ENCODE measurements around the gene CSNK1A1.
"Not testable (repeated sequence)": the region's sequence is repeated elsewhere in the genome, so short reads cannot be mapped to it uniquely, and the experiment has no call there.

Gene CSNK1A1

GRCh38 chr5:149470942-149471341 is 80.3 kb downstream of the CSNK1A1 start:
- no peaks in the 10 kb centered on the region for H3K36me3 ChIP-seq (ENCODE audit: control insufficient read depth in 1 of 2, insufficient read depth in 2 of 2, low read depth in 1 of 2, low read length in 2 of 2)

GRCh38 chr5:149466457-149466972 is 84.7 kb downstream of the CSNK1A1 start:
- Histone ChIP-seq H3K4me2 (ENCODE audit: low read length, poor library complexity, severe bottlenecking) (no peak overlapping the region), H2BK120ac (ENCODE audit: low read depth, low read length) (no peak overlapping the region), H3K23ac (ENCODE audit: low read length in 2 of 2) (peak overlapping the region in 1 of 2 experiments; percentile 50), H3K14ac (ENCODE audit: low read length in 2 of 2) (peak overlapping the region in 1 of 2 experiments; percentile 58), H4K8ac (ENCODE audit: low read length) (peak overlapping the region; percentile 70), H2AFZ (ENCODE audit: low read depth, low read length) (peak overlapping the region; percentile 59), H3K27ac (ENCODE audit: low read length, poor library complexity, severe bottlenecking) (no peak overlapping the region), H3K9ac (ENCODE audit: low read length) (peak overlapping the region; percentile 59), H4K91ac (ENCODE audit: low read length) (peak overlapping the region; percentile 52), H3K27me3 (ENCODE audit: control insufficient read depth in 1 of 2, insufficient read depth in 1 of 2, low read length in 2 of 2) (no peaks in the 10 kb centered on the region), H3K4me1 (ENCODE audit: control insufficient read depth, insufficient read depth, low read depth, low read length) (peaks cover 15% of the 10 kb centered on the region), H2BK15ac (ENCODE audit: low read depth, poor library complexity, severe bottlenecking) (no peak overlapping the region), H2BK5ac (ENCODE audit: low read depth, low read length, poor library complexity, severe bottlenecking) (no peak overlapping the region), H3K36me3 (ENCODE audit: control insufficient read depth in 1 of 2, insufficient read depth in 2 of 2, low read depth in 1 of 2, low read length in 2 of 2) (no peaks in the 10 kb centered on the region), H3K79me1 (replicated peaks; ENCODE audit: low read length, poor library complexity, severe bottlenecking) (no peaks in the 10 kb centered on the region), H3K4me3 (ENCODE audit: insufficient read depth in 1 of 2, low read depth in 1 of 2, low read length in 2 of 2) (peak overlapping the region in 1 of 2 experiments; percentile 7), H2BK12ac (ENCODE audit: low read length in 2 of 2) (peak overlapping the region; percentile 11 to 85), H3K4ac (ENCODE audit: low read depth in 1 of 2, low read length in 2 of 2) (no peak overlapping the region), H3K9me3 (ENCODE audit: control insufficient read depth, low read length) (no peaks in the 10 kb centered on the region), H2AK5ac (ENCODE audit: low read length, severe bottlenecking) (no peak overlapping the region), H3K18ac (ENCODE audit: low read depth in 1 of 2, low read length in 2 of 2) (peak overlapping the region; percentile 8 to 78)
- 41% methylated on average over 17 of the region's 17 CpGs for WGBS
- peak; percentile 94 for DNase-seq

More at GRCh38 chr5:149470942-149471341, 80.3 kb downstream of the CSNK1A1 start:
- peaks cover 21% of the 10 kb centered on the region for H3K4me1 ChIP-seq (ENCODE audit: control insufficient read depth, insufficient read depth, low read depth, low read length)
- H3K9ac ChIP-seq (ENCODE audit: low read length): peak overlapping the region; percentile 66
- no peak overlapping the region for H3K4me2 ChIP-seq (ENCODE audit: low read length, poor library complexity, severe bottlenecking)
- no peak overlapping the region for H2BK15ac ChIP-seq (ENCODE audit: low read depth, poor library complexity, severe bottlenecking)
- 89% methylated on average over 6 of the region's 6 CpGs for WGBS
- DNase-seq: no peak
- H2AFZ ChIP-seq (ENCODE audit: low read depth, low read length): peak overlapping the region; percentile 89
- no peak overlapping the region for H3K4me3 ChIP-seq (ENCODE audit: insufficient read depth in 1 of 2, low read depth in 1 of 2, low read length in 2 of 2)
- no peak overlapping the region for H3K14ac ChIP-seq (ENCODE audit: low read length in 2 of 2)
- no peak overlapping the region for H3K23ac ChIP-seq (ENCODE audit: low read length in 2 of 2)
- H4K8ac ChIP-seq (ENCODE audit: low read length): peak overlapping the region; percentile 69
- no peaks in the 10 kb centered on the region for H3K9me3 ChIP-seq (ENCODE audit: control insufficient read depth, low read length)
- H3K79me1 ChIP-seq (replicated peaks; ENCODE audit: low read length, poor library complexity, severe bottlenecking): no peaks in the 10 kb centered on the region
- H2AK5ac ChIP-seq (ENCODE audit: low read length, severe bottlenecking): no peak overlapping the region
- no peak overlapping the region for H2BK5ac ChIP-seq (ENCODE audit: low read depth, low read length, poor library complexity, severe bottlenecking)
- no peak overlapping the region for H2BK120ac ChIP-seq (ENCODE audit: low read depth, low read length)
- peak overlapping the region; percentile 78 for H4K91ac ChIP-seq (ENCODE audit: low read length)
- H2BK12ac ChIP-seq (ENCODE audit: low read length in 2 of 2): peak overlapping the region; percentile 58 to 75
- no peak overlapping the region for H3K4ac ChIP-seq (ENCODE audit: low read depth in 1 of 2, low read length in 2 of 2)
- peak overlapping the region in 1 of 2 experiments; percentile 28 for H3K18ac ChIP-seq (ENCODE audit: low read depth in 1 of 2, low read length in 2 of 2)
- H3K27me3 ChIP-seq (ENCODE audit: control insufficient read depth in 1 of 2, insufficient read depth in 1 of 2, low read length in 2 of 2): no peaks in the 10 kb centered on the region
- no peak overlapping the region for H3K27ac ChIP-seq (ENCODE audit: low read length, poor library complexity, severe bottlenecking)

GRCh38 chr5:149464796-149465489 is 86.3 kb downstream of the CSNK1A1 start:
- H3K4ac ChIP-seq (ENCODE audit: low read depth in 1 of 2, low read length in 2 of 2): peak overlapping the region; percentile 64 to 91
- H2BK120ac ChIP-seq (ENCODE audit: low read depth, low read length): peak overlapping the region; percentile 29
- 23% methylated on average over 8 of the region's 8 CpGs for WGBS
- peak overlapping the region; percentile 11 for H2AFZ ChIP-seq (ENCODE audit: low read depth, low read length)
- no peaks in the 10 kb centered on the region for H3K27me3 ChIP-seq (ENCODE audit: control insufficient read depth in 1 of 2, insufficient read depth in 1 of 2, low read length in 2 of 2)
- no peaks in the 10 kb centered on the region for H3K36me3 ChIP-seq (ENCODE audit: control insufficient read depth in 1 of 2, insufficient read depth in 2 of 2, low read depth in 1 of 2, low read length in 2 of 2)
- peak; percentile 88 for DNase-seq
- H4K8ac ChIP-seq (ENCODE audit: low read length): peak overlapping the region; percentile 16
- H2BK5ac ChIP-seq (ENCODE audit: low read depth, low read length, poor library complexity, severe bottlenecking): no peak overlapping the region
- no peaks in the 10 kb centered on the region for H3K9me3 ChIP-seq (ENCODE audit: control insufficient read depth, low read length)
- no peak overlapping the region for H3K27ac ChIP-seq (ENCODE audit: low read length, poor library complexity, severe bottlenecking)
- peak overlapping the region; percentile 68 to 93 for H3K18ac ChIP-seq (ENCODE audit: low read depth in 1 of 2, low read length in 2 of 2)
- peak overlapping the region; percentile 87 for H2BK15ac ChIP-seq (ENCODE audit: low read depth, poor library complexity, severe bottlenecking)
- no peak overlapping the region for H3K23ac ChIP-seq (ENCODE audit: low read length in 2 of 2)
- no peak overlapping the region for H3K4me2 ChIP-seq (ENCODE audit: low read length, poor library complexity, severe bottlenecking)
- no peaks in the 10 kb centered on the region for H3K79me1 ChIP-seq (replicated peaks; ENCODE audit: low read length, poor library complexity, severe bottlenecking)
- H3K14ac ChIP-seq (ENCODE audit: low read length in 2 of 2): peak overlapping the region in 1 of 2 experiments; percentile 84
- peak overlapping the region; percentile 45 for H4K91ac ChIP-seq (ENCODE audit: low read length)
- peak overlapping the region; percentile 70 for H3K9ac ChIP-seq (ENCODE audit: low read length)
- H3K4me3 ChIP-seq (ENCODE audit: insufficient read depth in 1 of 2, low read depth in 1 of 2, low read length in 2 of 2): no peak overlapping the region
- H2BK12ac ChIP-seq (ENCODE audit: low read length in 2 of 2): peak overlapping the region in 1 of 2 experiments; percentile 89
- H2AK5ac ChIP-seq (ENCODE audit: low read length, severe bottlenecking): no peak overlapping the region
- peaks cover 10% of the 10 kb centered on the region for H3K4me1 ChIP-seq (ENCODE audit: control insufficient read depth, insufficient read depth, low read depth, low read length)

GRCh38 chr5:149461907-149462306 is 89.3 kb downstream of the CSNK1A1 start:
- H3K4me1 ChIP-seq (ENCODE audit: control insufficient read depth, insufficient read depth, low read depth, low read length): peaks cover 19% of the 10 kb centered on the region
- not testable (repeated sequence) for DNase-seq; H2BK120ac ChIP-seq (ENCODE audit: low read depth, low read length); H3K18ac ChIP-seq (ENCODE audit: low read depth in 1 of 2, low read length in 2 of 2); H3K9me3 ChIP-seq (ENCODE audit: control insufficient read depth, low read length); H3K79me1 ChIP-seq (replicated peaks; ENCODE audit: low read length, poor library complexity, severe bottlenecking); H2AFZ ChIP-seq (ENCODE audit: low read depth, low read length); H2BK5ac ChIP-seq (ENCODE audit: low read depth, low read length, poor library complexity, severe bottlenecking); H3K4ac ChIP-seq (ENCODE audit: low read depth in 1 of 2, low read length in 2 of 2); H2AK5ac ChIP-seq (ENCODE audit: low read length, severe bottlenecking); H3K14ac ChIP-seq (ENCODE audit: low read length in 2 of 2); H2BK15ac ChIP-seq (ENCODE audit: low read depth, poor library complexity, severe bottlenecking); H3K27ac ChIP-seq (ENCODE audit: low read length, poor library complexity, severe bottlenecking); H4K91ac ChIP-seq (ENCODE audit: low read length); H3K23ac ChIP-seq (ENCODE audit: low read length in 2 of 2); H2BK12ac ChIP-seq (ENCODE audit: low read length in 2 of 2); H3K27me3 ChIP-seq (ENCODE audit: control insufficient read depth in 1 of 2, insufficient read depth in 1 of 2, low read length in 2 of 2); H3K36me3 ChIP-seq (ENCODE audit: control insufficient read depth in 1 of 2, insufficient read depth in 2 of 2, low read depth in 1 of 2, low read length in 2 of 2); H3K4me2 ChIP-seq (ENCODE audit: low read length, poor library complexity, severe bottlenecking); H3K9ac ChIP-seq (ENCODE audit: low read length); H4K8ac ChIP-seq (ENCODE audit: low read length); H3K4me3 ChIP-seq (ENCODE audit: insufficient read depth in 1 of 2, low read depth in 1 of 2, low read length in 2 of 2)
- WGBS: over 99% methylated on average over 6 of the region's 6 CpGs
